ENCODE data around the gene PGM2L1. TPM values are rescaled to one million over a fixed set of nuclear protein-coding genes. Genes with fewer than 3 reads are reported as not detected.
"Not testable (repeated sequence)": the region's sequence is repeated elsewhere in the genome, so short reads cannot be mapped to it uniquely, and the experiment has no call there.

Gene PGM2L1
- total RNA-seq, 1 donor from 2014 or later, result 18.6 TPM

GRCh38 chr11:74370123-74370522 is 28.1 kb downstream of the PGM2L1 start:
- H3K9me3 Mint-ChIP-seq, result no peaks in the 10 kb centered on the region
- peaks cover 25% of the 10 kb centered on the region for H3K4me1 Mint-ChIP-seq
- no peaks in the 10 kb centered on the region for H3K27me3 Mint-ChIP-seq (ENCODE audit: low read depth)
- H3K36me3 Mint-ChIP-seq, result peaks cover 13% of the 10 kb centered on the region
- H3K4me3 Mint-ChIP-seq, result no peak overlapping the region
- no peak for TF ChIP-seq CTCF (IDR thresholded peaks at IDR 0.05; ENCODE audit: unreplicated experiment)
- DNase-seq (ENCODE audit: low spot score in 2 of 2, unreplicated experiment in 2 of 2), result no peak
- H3K27ac Mint-ChIP-seq, result peak overlapping the region; percentile 33

GRCh38 chr11:74367881-74368280 is 30.4 kb downstream of the PGM2L1 start:
- H3K27ac Mint-ChIP-seq, result no peak overlapping the region
- no peaks in the 10 kb centered on the region for H3K27me3 Mint-ChIP-seq (ENCODE audit: low read depth)
- H3K36me3 Mint-ChIP-seq, result peaks cover 23% of the 10 kb centered on the region
- H3K9me3 Mint-ChIP-seq, result no peaks in the 10 kb centered on the region
- no peak for TF ChIP-seq CTCF (IDR thresholded peaks at IDR 0.05; ENCODE audit: unreplicated experiment)
- H3K4me3 Mint-ChIP-seq, result no peak overlapping the region
- peaks cover 19% of the 10 kb centered on the region for H3K4me1 Mint-ChIP-seq
- no peak for DNase-seq (ENCODE audit: low spot score in 2 of 2, unreplicated experiment in 2 of 2)

- peaks cover 10% of the 10 kb centered on the region for H3K4me1 Mint-ChIP-seq
- no peak for DNase-seq (ENCODE audit: low spot score in 2 of 2, unreplicated experiment in 2 of 2)
- H3K36me3 Mint-ChIP-seq, result peaks cover 36% of the 10 kb centered on the region
- H3K4me3 Mint-ChIP-seq, result no peak overlapping the region
- no peak for TF ChIP-seq CTCF (IDR thresholded peaks at IDR 0.05; ENCODE audit: unreplicated experiment)
- peaks cover 12% of the 10 kb centered on the region for H3K9me3 Mint-ChIP-seq
- no peaks in the 10 kb centered on the region for H3K27me3 Mint-ChIP-seq (ENCODE audit: low read depth)
- H3K27ac Mint-ChIP-seq, result no peak overlapping the region
These were observed 31.7 kb downstream of the PGM2L1 start for GRCh38 chr11:74366576-74366975.

GRCh38 chr11:74365805-74366204 is 32.4 kb downstream of the PGM2L1 start:
- Mint-ChIP-seq H3K9me3 (peaks cover 13% of the 10 kb centered on the region), H3K36me3 (peaks cover 43% of the 10 kb centered on the region)
- DNase-seq (ENCODE audit: low spot score in 2 of 2, unreplicated experiment in 2 of 2); H3K27ac Mint-ChIP-seq; H3K4me3 Mint-ChIP-seq; H3K4me1 Mint-ChIP-seq; H3K27me3 Mint-ChIP-seq (ENCODE audit: low read depth): not testable (repeated sequence)

GRCh38 chr11:74357449-74357848 is 40.8 kb downstream of the PGM2L1 start:
- Mint-ChIP-seq H3K27me3 (ENCODE audit: low read depth) (no peaks in the 10 kb centered on the region), H3K9me3 (peaks cover 19% of the 10 kb centered on the region), H3K36me3 (peaks cover 59% of the 10 kb centered on the region), H3K4me1 (no peaks in the 10 kb centered on the region), H3K4me3 (no peak overlapping the region), H3K27ac (no peak overlapping the region)
- DNase-seq (ENCODE audit: low spot score in 2 of 2, unreplicated experiment in 2 of 2), result no peak
- no peak for TF ChIP-seq CTCF (IDR thresholded peaks at IDR 0.05; ENCODE audit: unreplicated experiment)

DNA sequence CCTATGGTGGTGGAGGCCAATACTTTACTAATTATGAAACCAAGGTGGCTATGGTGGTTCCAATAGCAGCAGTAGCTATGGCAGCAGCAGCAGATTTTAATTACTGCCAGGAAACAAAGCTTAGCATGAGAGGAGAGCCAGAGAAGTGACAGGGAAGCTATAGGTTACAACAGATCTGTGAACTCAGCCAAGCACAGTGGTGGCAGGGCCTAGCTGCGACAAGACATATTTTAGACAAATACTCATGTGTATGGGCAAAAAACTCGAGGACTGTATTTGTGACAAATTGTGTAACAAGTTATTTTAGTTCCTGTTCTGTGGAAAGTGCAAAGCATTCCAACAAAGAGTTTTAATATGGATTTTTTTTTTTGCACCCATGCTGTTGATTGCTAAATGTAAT is 42.6 kb downstream of the PGM2L1 start:
- H3K9me3 Mint-ChIP-seq, result peaks cover 16% of the 10 kb centered on the region
- no peak overlapping the region for H3K4me3 Mint-ChIP-seq
- DNase-seq (ENCODE audit: low spot score in 2 of 2, unreplicated experiment in 2 of 2), result no peak
- no peaks in the 10 kb centered on the region for H3K27me3 Mint-ChIP-seq (ENCODE audit: low read depth)
- no peak for TF ChIP-seq CTCF (IDR thresholded peaks at IDR 0.05; ENCODE audit: unreplicated experiment)
- no peaks in the 10 kb centered on the region for H3K4me1 Mint-ChIP-seq
- H3K27ac Mint-ChIP-seq, result no peak overlapping the region
- peaks cover 50% of the 10 kb centered on the region for H3K36me3 Mint-ChIP-seq
